OCI-M2 (cell line): ENCODE data around the gene TNIP2.
"Not testable (repeated sequence)": the region's sequence is repeated elsewhere in the genome, so short reads cannot be mapped to it uniquely, and the experiment has no call there.

Experiments used
- DNase-seq: peaks from one replicate; lab custom pipeline; 2025; ENCODE audit not compliant: unreplicated experiment; lab: John Stamatoyannopoulos, UW

TNIP2 gene

DNA sequence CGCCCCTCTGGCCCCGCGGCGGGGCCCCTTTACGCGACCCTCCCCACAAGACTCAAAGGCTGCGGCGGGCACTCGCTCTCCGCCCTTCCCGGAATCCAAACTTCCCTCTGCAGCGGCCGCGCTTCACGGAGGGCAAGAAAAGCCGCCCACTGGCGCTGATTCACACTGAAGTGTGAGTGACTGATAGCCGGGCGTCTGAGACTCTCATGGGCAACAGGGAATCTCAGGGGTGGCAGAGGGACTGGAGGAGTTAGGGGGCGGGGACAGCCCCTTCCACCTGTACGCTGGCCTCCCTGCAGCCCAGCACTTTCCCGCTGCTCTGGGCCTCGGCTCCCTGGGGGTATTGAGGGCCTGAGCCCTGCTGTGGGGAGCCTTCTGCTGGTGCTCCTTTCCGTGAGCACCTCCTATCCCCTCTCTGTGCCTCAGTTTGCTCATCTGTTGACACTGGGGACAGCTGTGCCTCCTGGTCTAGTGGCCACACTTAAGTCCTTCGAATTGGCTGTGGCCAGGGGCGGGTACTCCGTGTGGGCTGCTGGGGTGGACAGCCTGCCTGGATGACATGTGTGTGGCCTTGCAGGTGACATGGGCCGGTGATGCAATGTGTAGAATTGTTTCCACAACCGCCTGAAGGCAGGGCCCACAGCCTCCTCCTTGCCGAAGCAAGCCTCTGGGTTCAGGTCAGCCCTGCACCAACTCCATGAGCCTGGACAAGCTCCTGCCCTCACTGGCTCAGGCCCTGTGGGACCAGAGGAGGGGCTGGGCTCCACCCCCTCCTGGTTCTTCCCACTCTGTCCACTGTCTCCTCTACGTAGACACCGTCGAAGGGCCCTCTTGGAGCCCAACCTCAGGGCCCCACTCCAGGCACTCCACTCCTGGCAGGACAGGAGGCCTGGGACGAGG lies 37.7 kb upstream of the TNIP2 start:
- no peak for DNase-seq

DNA sequence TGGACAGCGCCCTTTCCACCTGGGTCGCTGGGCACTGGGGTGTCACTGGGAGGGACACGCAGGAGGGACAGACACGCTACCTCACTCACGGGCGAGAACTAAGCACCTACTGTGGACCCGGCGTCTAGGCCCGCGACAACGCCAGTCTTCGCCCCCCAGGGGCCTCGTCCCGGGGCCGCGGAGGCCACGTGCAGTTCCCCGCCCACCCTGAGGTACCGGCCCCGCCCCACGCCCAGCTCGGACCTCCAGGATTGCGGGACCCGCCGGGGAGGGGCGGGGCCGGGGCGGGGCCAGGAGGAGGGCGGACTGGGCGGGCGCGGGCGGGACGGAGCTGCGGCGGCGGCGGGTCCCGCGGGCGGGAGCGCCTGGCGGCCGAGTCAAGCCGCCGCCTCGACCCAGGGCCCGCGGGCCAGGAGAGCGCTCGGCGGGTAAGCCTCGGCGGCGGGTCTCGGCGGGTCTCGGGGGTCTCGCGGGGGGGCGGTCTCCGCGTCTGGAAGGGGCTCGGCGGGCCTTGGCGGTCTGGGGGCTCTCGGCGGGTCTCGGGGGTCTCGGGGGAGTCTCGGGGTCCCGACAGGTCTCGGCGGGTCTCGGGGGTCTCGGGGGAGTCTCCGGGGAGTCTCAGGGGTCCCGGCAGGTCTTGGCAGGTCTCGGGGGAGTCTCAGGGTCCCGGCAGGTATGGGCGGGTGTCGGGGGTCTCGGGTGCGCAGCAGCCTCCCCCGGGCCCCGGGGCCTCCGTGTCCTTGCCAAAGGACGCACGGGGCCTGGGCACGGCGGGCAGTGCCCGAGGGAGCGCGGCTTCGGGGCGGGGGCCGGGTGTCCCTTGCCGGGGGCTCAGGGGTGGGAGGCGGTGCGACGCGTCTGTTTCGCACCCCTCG lies 36.8 kb upstream of the TNIP2 start, which contains the start of gene SH3BP2:
TSS of gene SH3BP2 (plus strand) at position 375 of the 875 bp plus-strand sequence. CDS start 27,533 bp downstream, outside the sequence.
- no peak for DNase-seq

DNA sequence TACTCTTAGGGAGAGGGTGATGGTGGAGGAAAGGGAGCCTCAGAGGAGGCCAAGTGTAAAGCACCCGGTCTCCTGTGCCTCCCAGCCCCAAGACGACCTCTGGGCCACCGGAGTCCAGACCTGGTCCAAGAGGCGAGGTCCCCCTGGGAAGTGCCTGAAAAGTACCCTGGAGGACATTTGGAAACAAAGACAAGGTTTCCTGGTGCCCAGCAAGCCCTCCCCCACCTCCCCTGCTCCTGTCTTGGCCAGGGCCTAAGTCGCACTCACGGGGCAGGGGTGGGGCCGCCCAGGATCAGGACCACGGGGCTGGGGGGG lies 36.2 kb upstream of the TNIP2 start:
- DNase-seq, result no peak

DNA sequence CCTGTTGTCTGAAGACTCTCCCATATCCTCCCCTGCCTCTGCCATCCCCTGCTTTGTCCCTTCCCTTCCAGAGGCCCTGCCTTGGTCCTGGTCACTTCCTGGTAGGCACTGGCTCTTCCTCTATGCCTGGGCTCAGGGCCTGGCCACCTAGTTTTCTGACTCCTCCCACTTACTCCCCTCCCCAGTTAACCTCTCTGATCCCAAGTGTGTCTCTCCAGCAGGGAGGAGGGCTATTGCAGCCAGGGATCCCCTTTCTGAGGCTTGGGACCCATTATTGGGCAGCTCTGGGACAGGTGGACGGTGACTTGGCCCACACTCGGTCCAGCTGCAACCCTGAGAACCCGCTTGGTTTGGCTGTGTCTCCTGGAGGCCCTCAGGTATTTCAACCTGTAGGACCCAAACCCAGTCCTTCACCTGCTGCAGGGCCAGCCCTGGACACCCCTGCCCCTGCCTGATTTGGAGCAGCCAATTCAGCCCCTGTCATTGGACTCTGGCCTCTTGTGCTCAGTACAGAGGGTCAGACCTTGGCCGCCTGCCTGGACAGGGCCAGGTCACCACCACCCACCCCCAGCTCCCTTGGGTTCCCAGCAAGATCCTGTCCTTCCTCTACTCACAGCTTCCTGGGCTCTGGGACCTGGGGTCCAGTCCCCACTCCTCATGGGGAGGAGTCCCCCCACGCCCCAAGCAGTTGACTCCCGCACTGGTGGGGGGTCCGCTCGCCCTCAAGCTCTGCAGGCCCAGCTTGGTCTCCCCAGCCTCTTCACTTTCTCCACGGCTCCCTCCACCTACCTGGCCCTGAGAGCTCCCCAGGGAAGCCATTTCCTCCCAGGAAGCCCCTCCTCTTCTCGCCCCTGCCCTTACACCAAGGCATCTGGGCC lies 35.6 kb upstream of the TNIP2 start:
- no peak for DNase-seq

DNA sequence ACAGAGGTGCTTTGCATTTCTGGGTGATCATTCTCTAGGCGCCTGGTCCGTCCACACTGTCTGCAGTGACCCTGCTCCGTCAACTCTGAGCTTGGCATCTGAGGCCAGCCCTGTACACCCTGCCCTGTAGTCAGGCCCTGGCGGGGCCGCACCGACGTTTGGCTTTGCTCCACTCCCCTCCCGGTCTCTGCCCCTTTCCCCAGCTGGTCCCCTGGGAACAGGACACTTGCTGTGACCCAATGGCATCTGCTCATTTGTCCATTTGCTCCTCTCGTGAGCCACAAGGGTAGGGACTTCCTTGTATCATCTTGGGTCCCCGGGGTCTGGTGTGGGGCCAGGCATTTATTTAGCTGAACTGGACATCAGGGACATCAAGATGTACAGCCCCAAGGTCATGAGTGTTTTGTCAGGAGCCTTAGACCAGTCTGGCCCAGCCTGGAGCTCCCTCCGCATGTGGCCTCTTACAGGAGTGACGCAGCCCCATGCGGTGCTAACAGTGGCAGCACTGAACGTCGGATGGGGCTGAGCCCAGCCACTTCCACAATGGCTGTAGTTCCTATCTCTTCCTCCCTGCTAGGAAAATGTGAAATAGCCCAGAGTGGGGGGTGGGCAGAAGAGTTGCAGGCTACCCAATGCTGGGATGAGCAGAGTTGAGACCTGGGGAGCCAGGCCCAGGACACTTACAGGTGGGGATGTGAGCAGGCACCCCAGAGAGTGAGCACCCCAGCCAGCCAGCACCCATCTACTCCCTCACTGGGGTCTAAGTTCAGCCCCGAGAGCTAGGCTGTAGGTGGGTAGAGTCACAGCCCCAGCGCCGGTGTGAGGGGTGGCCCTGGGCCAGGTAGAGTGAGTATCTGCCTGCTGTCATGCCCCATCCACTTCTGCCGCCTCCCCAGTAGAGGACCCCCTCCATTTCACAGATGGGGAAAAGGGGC lies 34.7 kb upstream of the TNIP2 start:
- no peak for DNase-seq

DNA sequence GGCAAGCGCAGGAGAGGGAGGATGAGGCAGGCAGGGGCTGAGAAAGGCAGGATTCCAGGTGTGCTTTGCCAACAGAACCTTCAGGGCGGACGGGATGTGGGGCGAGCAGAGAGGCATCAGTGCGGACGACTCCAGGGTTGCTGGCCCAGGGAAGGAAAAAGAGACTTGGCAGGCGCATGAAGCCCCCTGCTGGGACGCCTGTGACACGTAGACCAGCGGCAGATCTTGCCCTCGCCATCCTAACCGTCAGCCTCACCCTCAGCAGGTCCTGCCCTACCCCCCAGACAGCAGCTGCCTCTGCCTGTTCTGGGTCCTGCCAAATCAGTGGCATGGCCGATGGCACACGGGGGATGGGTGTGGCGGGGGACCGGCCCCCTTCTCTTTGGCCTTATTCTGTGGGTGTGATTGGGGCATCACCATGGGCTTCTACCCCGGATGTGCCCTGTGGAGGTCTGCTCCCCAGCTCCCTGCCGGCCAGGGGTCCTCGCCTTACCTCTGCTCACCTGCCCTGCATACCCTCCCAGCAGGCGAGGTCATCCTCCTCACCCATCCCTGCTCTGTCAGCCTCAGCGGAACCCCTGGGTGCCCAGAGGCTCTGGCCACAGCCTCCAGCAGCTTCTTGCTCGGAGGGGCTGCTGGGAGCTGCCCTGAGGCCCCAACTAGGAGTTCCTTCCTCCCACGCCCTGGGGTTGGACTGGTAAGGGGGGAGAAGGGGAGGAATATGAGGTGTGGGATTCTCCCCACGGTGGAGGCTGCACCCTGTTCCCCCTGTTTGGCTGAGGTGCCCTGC lies 33.9 kb upstream of the TNIP2 start:
- DNase-seq, result no peak

DNA sequence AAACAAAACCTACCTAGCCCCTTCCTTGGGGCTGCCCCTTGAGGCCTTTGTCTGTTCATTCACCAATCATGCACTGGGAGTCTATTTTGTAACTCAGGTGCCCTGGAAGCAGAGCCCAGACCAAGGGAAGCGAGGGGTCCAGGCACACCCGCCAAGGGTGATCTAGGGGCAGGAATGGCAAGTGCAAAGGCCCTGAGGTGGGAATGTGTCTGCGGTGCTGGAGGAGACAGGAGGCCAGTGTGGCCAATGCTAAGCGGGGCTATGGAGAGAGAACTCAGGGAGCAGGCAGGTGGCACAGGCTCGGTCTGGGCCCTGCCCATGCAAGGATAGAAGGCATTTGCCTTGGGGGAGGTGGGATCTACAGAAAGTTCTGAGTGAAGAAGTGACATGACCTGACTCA lies 33.2 kb upstream of the TNIP2 start:
- no peak for DNase-seq

DNA sequence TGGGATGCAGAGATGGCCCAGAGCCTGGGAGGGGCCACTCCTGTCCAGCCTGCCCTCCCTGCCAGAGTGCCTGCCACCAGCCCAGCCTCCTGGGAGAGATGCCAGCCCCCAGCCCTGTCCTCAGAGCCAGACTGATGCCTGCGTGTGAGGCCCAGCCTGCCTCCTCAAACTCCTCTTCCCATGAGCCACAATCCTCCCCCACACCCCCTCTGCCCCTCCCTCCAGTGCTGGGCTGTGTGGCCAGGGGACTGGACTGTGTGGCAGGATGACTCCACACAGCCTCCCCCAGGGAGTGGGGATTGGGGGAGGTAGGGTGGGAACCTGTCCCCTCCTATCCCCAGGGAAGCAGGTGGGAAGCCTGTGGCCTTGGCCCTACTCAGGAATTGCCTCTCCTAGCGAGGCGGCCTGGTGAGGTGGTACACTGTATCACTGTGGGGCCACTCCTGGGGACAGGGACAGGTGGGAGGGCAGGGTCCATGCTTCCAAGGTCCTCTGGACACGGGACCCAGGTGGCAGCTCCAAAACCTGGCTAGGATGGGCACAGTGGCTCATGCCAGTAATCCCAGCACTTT lies 32.5 kb upstream of the TNIP2 start:
- DNase-seq, result no peak

DNA sequence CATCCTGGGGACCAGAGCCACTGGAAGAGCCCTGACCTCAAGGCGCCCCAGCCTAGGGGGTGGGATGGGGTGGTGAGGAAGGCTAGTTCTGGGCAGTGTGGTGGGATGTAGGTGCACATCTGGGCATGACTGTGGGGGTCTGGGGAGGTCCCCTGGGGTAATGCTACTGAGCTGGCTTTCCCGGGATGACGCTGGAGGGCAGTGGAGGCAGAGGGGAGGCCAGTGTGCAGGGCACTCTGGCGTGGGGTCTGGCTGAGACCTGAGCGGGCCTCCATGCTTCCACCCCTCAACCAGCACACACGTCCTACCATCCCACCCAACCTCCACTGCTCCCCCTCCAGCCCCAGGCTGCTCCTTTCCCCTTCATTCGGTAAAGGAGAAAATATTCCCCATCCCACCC lies 32.0 kb upstream of the TNIP2 start:
- DNase-seq, result no peak

DNA sequence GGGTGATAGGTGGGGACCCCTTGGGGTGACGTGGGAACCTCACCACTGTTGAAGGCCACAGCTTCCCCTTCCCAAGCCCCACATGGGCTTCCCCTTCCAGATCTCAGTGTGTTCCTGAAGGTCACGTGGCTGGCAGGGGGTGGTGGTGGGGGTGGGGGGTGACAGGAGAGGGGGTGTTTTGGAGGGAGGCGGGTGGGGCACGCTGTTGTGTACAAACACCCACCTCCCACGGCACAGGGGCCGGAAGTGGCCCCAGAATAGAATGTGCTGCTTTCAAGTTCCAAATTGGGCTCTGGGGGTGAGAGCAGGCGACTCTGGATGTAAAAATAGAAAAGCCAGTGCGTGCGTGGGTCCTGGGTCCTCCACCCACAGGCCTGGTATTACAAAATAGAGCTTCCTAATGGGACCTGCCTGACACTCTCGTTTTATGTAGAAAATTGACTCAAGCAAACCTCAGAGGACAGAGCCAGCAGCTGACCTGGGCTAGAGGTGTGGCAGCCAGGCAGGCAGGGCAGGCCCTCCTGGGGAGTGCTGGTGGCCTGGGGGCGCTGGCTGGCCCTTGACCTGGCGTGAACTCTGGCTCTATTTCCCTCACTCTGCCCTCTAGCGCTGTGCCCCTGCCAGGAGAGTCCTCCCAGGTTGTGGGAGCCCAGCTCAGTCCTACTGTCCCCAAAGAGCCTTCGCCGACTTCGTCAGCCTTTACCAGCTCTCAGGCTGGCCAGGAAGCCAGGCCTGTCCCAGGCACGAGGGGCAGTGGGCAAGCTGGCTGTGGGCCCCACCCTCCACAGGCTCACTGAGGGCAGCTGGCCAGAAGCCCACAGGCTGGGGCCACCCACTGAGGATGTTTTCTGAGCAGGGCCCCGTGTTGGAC lies 31.3 kb upstream of the TNIP2 start:
- DNase-seq, result no peak

DNA sequence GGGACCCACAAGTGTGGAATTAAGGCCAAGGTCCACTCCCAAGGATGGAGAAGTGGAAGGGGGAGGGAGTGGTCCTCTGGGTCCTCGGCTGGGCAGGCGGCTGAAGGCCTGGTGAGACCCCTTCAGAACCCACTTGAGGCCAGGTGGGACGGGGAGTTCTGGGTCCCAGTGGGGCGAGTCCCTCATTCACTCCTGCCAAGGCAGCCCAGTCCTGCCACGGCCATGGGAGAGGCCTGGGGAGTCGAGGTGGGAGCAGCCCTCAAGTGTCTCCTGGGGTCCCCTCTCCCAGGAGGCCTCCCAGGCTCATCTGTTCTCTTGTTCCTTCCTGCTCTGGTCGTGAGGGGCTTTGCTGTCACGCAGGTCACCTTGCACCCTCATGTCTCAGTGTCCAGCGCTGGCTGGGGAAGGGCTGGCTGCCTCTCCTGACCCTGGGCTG lies 30.7 kb upstream of the TNIP2 start:
- no peak for DNase-seq

DNA sequence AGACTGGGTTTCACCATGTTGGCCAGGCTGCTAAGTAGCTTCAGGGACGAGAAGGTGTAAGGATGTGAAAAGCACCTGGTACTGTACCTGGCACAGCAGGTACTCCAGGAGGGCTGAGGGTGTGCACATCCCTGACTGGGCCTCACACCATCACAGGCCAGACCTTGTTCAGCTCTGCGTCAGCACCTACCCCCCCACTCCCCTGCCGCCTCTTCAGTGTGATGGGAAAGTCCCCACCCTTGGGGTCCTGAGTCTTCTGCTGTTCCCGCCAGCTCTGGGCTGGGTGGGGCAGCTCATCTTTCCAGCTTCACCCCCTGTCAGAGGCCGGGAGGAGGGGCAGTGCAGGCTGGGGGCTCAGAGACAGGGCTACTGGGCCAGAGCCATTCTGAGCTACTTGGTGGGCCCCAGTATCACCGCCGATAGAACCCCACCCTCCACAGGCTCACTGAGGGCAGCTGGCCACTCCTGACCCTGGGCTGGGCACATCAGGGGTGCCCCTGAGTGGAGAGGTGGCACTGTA lies 30.1 kb upstream of the TNIP2 start:
- DNase-seq, result no peak

DNA sequence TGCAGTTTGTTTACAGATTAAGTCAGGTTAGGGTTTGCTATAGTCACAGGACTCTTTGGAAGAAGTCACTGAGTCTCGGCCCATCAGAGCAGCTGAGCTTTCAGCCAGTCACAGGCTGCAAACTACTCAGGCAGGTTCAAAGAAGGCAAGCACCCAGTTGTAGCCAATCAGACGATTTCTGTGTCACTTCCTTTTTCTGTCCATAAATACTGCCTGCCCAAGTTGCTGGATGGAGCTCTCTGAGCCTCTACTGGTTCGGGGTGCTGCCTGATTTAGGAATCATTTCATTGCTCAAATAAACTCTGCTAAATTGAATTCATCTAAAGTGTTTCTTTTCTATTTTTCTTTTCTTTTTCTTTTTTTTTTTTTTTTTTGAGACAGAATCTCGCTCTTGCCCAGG lies 29.5 kb upstream of the TNIP2 start:
- DNase-seq, result no peak

DNA sequence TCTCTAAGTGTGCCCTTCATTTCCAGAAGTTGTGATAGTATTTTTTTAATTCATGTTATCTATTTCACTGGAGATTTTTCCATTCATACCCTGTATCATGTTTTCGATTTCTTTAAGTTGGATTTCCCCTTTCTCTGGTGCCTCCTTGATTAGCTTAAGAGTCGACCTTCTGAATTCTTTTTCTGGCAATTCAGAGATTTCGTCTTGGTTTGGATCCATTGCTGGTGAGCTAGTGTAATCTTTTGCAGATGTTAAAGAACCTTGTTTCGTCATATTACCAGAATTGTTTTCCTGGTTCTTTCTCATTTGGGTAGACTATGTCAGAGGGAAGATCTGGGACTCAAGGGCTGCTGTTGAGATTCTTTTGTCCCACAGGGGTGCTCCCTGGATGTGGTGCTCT lies 27.7 kb upstream of the TNIP2 start:
- no peak for DNase-seq

DNA sequence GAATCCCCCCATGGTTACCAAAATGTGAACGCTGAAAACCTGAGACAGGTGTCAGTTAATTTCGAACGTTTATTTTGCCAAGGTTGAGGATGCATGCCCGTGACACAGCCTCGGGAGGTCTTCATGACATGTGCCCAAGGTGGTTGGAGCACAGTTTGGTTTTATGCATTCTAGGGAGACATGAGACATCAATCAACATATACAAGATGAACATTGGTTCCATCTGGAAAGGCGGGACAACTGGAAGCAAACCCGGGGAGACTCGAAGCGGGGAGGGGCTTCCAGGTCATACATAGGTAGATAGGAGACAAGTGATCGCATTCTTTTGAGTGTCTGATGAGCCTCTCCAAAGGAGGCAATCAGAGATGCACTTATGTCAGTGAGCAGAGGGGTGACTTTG lies 25.8 kb upstream of the TNIP2 start:
- no peak for DNase-seq

DNA sequence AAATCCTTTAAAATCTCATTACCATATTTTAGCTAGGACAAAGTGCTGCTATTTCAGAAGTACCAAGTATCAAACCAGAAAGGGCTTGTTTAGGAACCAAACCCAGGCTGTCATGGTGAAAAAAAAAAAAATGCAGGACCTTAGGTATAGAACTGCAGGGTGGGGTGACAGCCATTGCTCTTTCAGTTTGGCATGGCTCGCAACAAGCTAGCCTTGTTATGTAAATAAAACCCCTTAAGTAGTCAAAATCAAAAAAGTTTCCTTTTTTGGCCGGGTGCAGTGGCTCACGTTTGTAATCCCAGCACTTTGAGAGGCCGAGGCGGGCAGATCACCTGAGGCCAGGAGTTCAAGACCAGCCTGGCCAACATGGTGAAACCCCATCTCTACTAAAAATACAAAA lies 24.5 kb upstream of the TNIP2 start:
- not testable (repeated sequence) for DNase-seq

DNA sequence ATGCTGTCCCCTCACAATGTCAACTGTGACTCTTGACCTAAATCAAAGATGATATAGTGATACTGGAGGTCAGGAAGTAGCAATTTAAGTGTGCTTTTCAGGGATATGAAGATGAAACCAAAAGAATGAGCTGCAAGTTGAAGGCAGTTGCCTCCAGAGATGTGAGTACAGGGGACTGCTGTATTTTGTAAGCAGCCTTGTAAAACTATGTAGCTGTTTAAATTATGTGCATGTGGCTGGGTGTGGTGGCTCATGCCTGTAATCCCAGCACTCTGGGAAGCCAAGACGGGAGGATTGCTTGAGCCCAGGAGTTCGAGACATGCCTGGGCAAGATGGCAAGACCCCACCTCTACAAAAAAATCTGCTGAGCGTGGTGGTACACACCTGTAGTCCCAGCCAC lies 15.1 kb upstream of the TNIP2 start:
- no peak for DNase-seq

DNA sequence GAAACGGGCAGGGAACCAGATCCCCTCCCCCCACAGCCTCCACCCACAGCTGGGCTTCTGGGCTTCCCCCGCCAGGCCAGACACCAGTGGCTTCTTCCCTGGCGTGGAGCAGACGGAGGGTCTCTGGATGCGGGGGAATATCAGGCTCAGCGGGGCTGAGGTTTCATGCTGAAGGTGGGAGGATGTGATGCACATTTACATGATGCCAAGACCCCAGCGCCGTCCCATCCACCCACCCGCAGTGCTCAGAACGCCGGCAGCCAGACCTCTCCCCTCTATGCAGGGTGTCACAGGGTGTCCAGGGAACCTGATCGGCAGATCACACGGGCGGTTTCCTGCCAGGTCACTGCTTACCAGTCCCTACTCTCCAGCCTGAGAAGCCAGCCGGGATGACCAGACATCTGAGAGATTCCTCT lies 12.8 kb upstream of the TNIP2 start:
- DNase-seq, result no peak
